ENCODE data around the gene AZIN2. TPM values are rescaled to one million over a fixed set of nuclear protein-coding genes. Genes with fewer than 3 reads are reported as not detected.

AZIN2 gene
- total and polyA plus RNA-seq, 10 of the 15 experiments (the other 5 are each of a cell fraction or from before 2014, with no cell fraction given) = 0.02 to 0.85 (median 0.23) TPM

GRCh38 chr1:33127001-33127823 lies 46.3 kb downstream of the AZIN2 start (continued):
- TF ChIP-seq WRNIP1 (IDR thresholded peaks at IDR 0.05; ENCODE audit: borderline replicate concordance, low read depth, low read length) = no peak; the same call in 1 of the 2 replicates
- TF ChIP-seq USF2 (IDR thresholded peaks at IDR 0.05; ENCODE audit: borderline replicate concordance, low read depth, low read length) = no peak
- peak; percentile 45; the same call in 1 of the 2 replicates for TF ChIP-seq SREBF2 (IDR thresholded peaks at IDR 0.05; ENCODE audit: low read length)
- peak; percentile 7; the same call in 1 of the 2 replicates for TF ChIP-seq SMC3 (IDR thresholded peaks at IDR 0.05; ENCODE audit: borderline replicate concordance, low read length)
- no peak for TF ChIP-seq EP300 (IDR thresholded peaks at IDR 0.05; ENCODE audit: borderline replicate concordance in 1 of 2, control insufficient read depth in 1 of 2, low read depth in 2 of 2, low read length in 2 of 2)
- TF ChIP-seq PBX3 (IDR thresholded peaks at IDR 0.05; ENCODE audit: insufficient replicate concordance, low read depth, low read length) = peak; percentile 91
- TF ChIP-seq TBL1XR1 (IDR thresholded peaks at IDR 0.05; ENCODE audit: low read depth, low read length) = no peak
- no peak for TF ChIP-seq NKRF (conservative IDR thresholded peaks at IDR 0.05)
- peak; percentile 73; the same call in 1 of the 2 replicates for TF ChIP-seq RB1 (IDR thresholded peaks at IDR 0.05; ENCODE audit: borderline replicate concordance)
- peak; percentile 70; the same call in 1 of the 2 replicates for TF ChIP-seq ATF2 (IDR thresholded peaks at IDR 0.05; ENCODE audit: low read length)
- TF ChIP-seq ZNF622 (IDR thresholded peaks at IDR 0.05) = no peak
- peak; percentile 21; the same call in 1 of the 2 replicates for TF ChIP-seq TCF12 (IDR thresholded peaks at IDR 0.05; ENCODE audit: low read depth, low read length)
- no peak for TF ChIP-seq PAX8 (IDR thresholded peaks at IDR 0.05)
- peak; percentile 98 for TF ChIP-seq PML (IDR thresholded peaks at IDR 0.05; ENCODE audit: low read length)
- peak; percentile 71 for TF ChIP-seq SMAD1 (IDR thresholded peaks at IDR 0.05; ENCODE audit: low read depth, partially characterized antibody)
- TF ChIP-seq BCL3 (IDR thresholded peaks at IDR 0.05; ENCODE audit: borderline replicate concordance, insufficient read depth, low read depth, low read length, poor library complexity, severe bottlenecking) = no peak
- peak; percentile 80 for TF ChIP-seq HCFC1 (IDR thresholded peaks at IDR 0.05; ENCODE audit: low read length)
- peak; percentile 92 to 99 (median 99); a peak in 5 of 6 replicates for TF ChIP-seq CTCF (IDR thresholded peaks at IDR 0.05 in 2 of 3, conservative IDR thresholded peaks at IDR 0.05 in 1 of 3; ENCODE audit: control insufficient read depth in 2 of 3, extremely low read depth in 1 of 3, insufficient read depth in 1 of 3, low read depth in 3 of 3, low read length in 3 of 3)
- peak; percentile 94 for TF ChIP-seq NBN (IDR thresholded peaks at IDR 0.05)
- TF ChIP-seq FOXM1 (IDR thresholded peaks at IDR 0.05; ENCODE audit: low read depth, low read length) = peak; percentile 84
